SK-N-SH (cell line): ENCODE measurements around the gene MAP2. TPM values are rescaled to one million over a fixed set of nuclear protein-coding genes. Genes with fewer than 3 reads are reported as not detected.

Experiments
- CTCF ChIA-PET: fragments of 300-600, 350-600 bp; formaldehyde crosslinking; extraction: SDS; loops from one replicate; lab custom pipeline; 2021; lab: Yijun Ruan, JAX
- POLR2A ChIA-PET: fragments of 350-600 bp; sonication (Branson Sonifier 250); formaldehyde crosslinking; extraction: SDS; loops from one replicate; lab custom pipeline; 2020; ENCODE audit warnings: antibody characterized with exemption, inconsistent platforms; lab: Yijun Ruan, JAX
- DNase-seq: peaks from one replicate; pipeline ENCODE4 v3.0.0; 2012
- H2AFZ ChIP-seq: fragments of 200-600 bp; sonication (generic); 2 replicates; pipeline ENCODE4 v1.8.1; 2016; ENCODE audit warnings: antibody characterized with exemption, mild to moderate bottlenecking, low read depth
- H3F3A ChIP-seq: fragments of 200-600 bp; sonication (generic); replicated peaks from 2 replicates; pipeline ENCODE3; 2016; ENCODE audit warnings: antibody characterized with exemption, mild to moderate bottlenecking; ENCODE audit not compliant: insufficient read depth
- H3K27ac ChIP-seq, 2 experiments: fragments of 200-500 bp in 1 of 2; fragments of 200-600 bp in 1 of 2; sonication (Bioruptor generic) in 1 of 2; sonication (generic), shearing (Covaris generic) in 1 of 2; 2 replicates each; pipeline versions ENCODE4 v1.5.1 to v1.6.1; 2014 to 2016; ENCODE audit warnings: low read depth in 2 of 2, inconsistent platforms in 1 of 2, low read length in 1 of 2, mild to moderate bottlenecking in 1 of 2, mixed read lengths in 1 of 2
- H3K27me3 ChIP-seq: fragments of 200-600 bp; sonication (generic), shearing (Covaris generic); 2 replicates; pipeline ENCODE4 v1.6.1; 2016; ENCODE audit warnings: mixed run types; ENCODE audit not compliant: insufficient read depth
- H3K36me3 ChIP-seq, 2 experiments: fragments of 200-500 bp in 1 of 2; fragments of 200-600 bp in 1 of 2; sonication (Bioruptor generic) in 1 of 2; sonication (generic) in 1 of 2; replicated peaks in 1 of 2; 2 replicates each; pipeline versions ENCODE3 to v1.5.1; 2014 to 2016; ENCODE audit warnings: low read length in 1 of 2, mild to moderate bottlenecking in 1 of 2; ENCODE audit not compliant: insufficient read depth in 2 of 2, control insufficient read depth in 1 of 2
- H3K4me1 ChIP-seq, 2 experiments: fragments of 200-500 bp in 1 of 2; fragments of 200-600 bp in 1 of 2; sonication (Bioruptor generic) in 1 of 2; sonication (generic), shearing (Covaris generic) in 1 of 2; 2 replicates each; pipeline versions ENCODE4 v1.5.1 to v1.6.1; 2014 to 2016; ENCODE audit warnings: low read depth in 1 of 2, low read length in 1 of 2, mixed run types in 1 of 2; ENCODE audit not compliant: insufficient read depth in 2 of 2, control insufficient read depth in 1 of 2
- H3K4me2 ChIP-seq: fragments of 200-600 bp; sonication (generic), shearing (Covaris generic); 2 replicates; pipeline ENCODE4 v1.6.1; 2017; ENCODE audit warnings: mixed run types
- H3K4me3 ChIP-seq, 2 experiments: fragments of 200-500 bp in 1 of 2; fragments of 200-600 bp in 1 of 2; sonication (Bioruptor generic) in 1 of 2; sonication (generic), shearing (Covaris generic) in 1 of 2; 2 replicates each; pipeline versions ENCODE4 v1.5.1 to v1.8.1; 2014 to 2016; ENCODE audit warnings: low read depth in 2 of 2, inconsistent platforms in 1 of 2, low read length in 1 of 2, mild to moderate bottlenecking in 1 of 2, mixed read lengths in 1 of 2, moderate library complexity in 1 of 2
- H3K79me2 ChIP-seq: fragments of 200-600 bp; sonication (generic); 2 replicates; pipeline ENCODE4 v1.8.1; 2017; ENCODE audit warnings: mild to moderate bottlenecking; ENCODE audit not compliant: insufficient read depth
- H3K9ac ChIP-seq: fragments of 200-600 bp; sonication (generic); 2 replicates; pipeline ENCODE4 v1.6.1; 2017; ENCODE audit warnings: mixed run types
- H3K9me2 ChIP-seq: fragments of 200-600 bp; sonication (generic); 2 replicates; pipeline ENCODE4 v1.6.1; 2017; ENCODE audit warnings: mixed run types
- H3K9me3 ChIP-seq: fragments of 200-600 bp; sonication (generic); 2 replicates; pipeline ENCODE4 v1.6.1; 2017; ENCODE audit warnings: mixed run types, mild to moderate bottlenecking, moderate library complexity
- H4K20me1 ChIP-seq: fragments of 200-600 bp; sonication (generic); 2 replicates; pipeline ENCODE4 v1.6.1; 2017; ENCODE audit warnings: mild to moderate bottlenecking, mixed run types; ENCODE audit not compliant: insufficient read depth
- CHD2 ChIP-seq: fragments of 150-350 bp; IDR thresholded peaks from 2 replicates; pipeline ENCODE4 v1.6.1; 2018; ENCODE audit warnings: low read length; ENCODE audit not compliant: partially characterized antibody
- ELF1 ChIP-seq: IDR thresholded peaks from 2 replicates; pipeline ENCODE4 v1.4.0; 2012
- GABPA ChIP-seq: IDR thresholded peaks from 2 replicates; pipeline ENCODE4 v1.4.0; 2012; ENCODE audit warnings: low read depth, mild to moderate bottlenecking
- GATA2 ChIP-seq: sonication (generic); formaldehyde crosslinking; IDR thresholded peaks from 2 replicates; pipeline ENCODE4 v1.5.0; 2020; ENCODE audit warnings: mild to moderate bottlenecking, missing genetic modification reagents
- JUND ChIP-seq: IDR thresholded peaks from 2 replicates; pipeline ENCODE4 v1.4.0; 2012
- MEF2A ChIP-seq: IDR thresholded peaks from 2 replicates; pipeline ENCODE4 v1.4.0; 2012; ENCODE audit warnings: low read depth, borderline replicate concordance
- MXI1 ChIP-seq: IDR thresholded peaks from 2 replicates; pipeline ENCODE4 v1.6.1; 2012; ENCODE audit warnings: mild to moderate bottlenecking, low read depth, low read length, improper control_type of control experiment
- NFIC ChIP-seq: IDR thresholded peaks from 2 replicates; pipeline ENCODE4 v1.4.0; 2012; ENCODE audit warnings: borderline replicate concordance
- POLR2AphosphoS5 ChIP-seq: IDR thresholded peaks from 2 replicates; pipeline ENCODE4 v1.6.1; 2012; ENCODE audit warnings: low read depth, low read length
- RAD21 ChIP-seq: IDR thresholded peaks from 2 replicates; pipeline ENCODE4 v1.6.1; 2012; ENCODE audit warnings: mild to moderate bottlenecking, low read length
- RCOR1 ChIP-seq: fragments of 150-350 bp; IDR thresholded peaks from 2 replicates; pipeline ENCODE4 v1.6.1; 2017; ENCODE audit warnings: antibody characterized with exemption, low read length
- RFX5 ChIP-seq: IDR thresholded peaks from 2 replicates; pipeline ENCODE4 v1.6.1; 2012; ENCODE audit warnings: mild to moderate bottlenecking, improper control_type of control experiment, low read length
- WGBS: methylation state at CpG from one replicate; pipeline ENCODE4 v1.1.6; 2017; ENCODE audit warnings: low lambda C conversion rate; 5-methylcytosine and 5-hydroxymethylcytosine counted together
- polyA plus RNA-seq, 3 experiments: library from polyadenylated mRNA; depleted of rRNA; stranded (reverse); fragments of >200 nt; gene quantifications; 2 replicates each; pipeline ENCODE4 v1.2.3, GENCODE V29; 2012
- TF ChIP-seq, protein P1 (sequence below): fragments of 200-600 bp; sonication (generic); IDR thresholded peaks from 2 replicates; pipeline ENCODE4 v1.6.1; 2017; ENCODE audit warnings: antibody characterized with exemption, mild to moderate bottlenecking, moderate library complexity
- TF ChIP-seq, protein P2 (sequence below): IDR thresholded peaks from 2 replicates; pipeline ENCODE4 v1.6.1; 2012; ENCODE audit warnings: mild to moderate bottlenecking, low read depth, low read length, moderate library complexity
- TF ChIP-seq, protein P3 (sequence below): IDR thresholded peaks from 2 replicates; pipeline ENCODE4; 2012
- TF ChIP-seq, protein P4 (sequence below): IDR thresholded peaks from 2 replicates; pipeline ENCODE4 v1.4.0; 2012; ENCODE audit warnings: low read depth, borderline replicate concordance
- TF ChIP-seq, protein P5 (sequence below): IDR thresholded peaks from 2 replicates; pipeline ENCODE4 v1.4.0; 2012; ENCODE audit warnings: low read depth, borderline replicate concordance

MAP2 gene
- polyA plus RNA-seq, 1 of the 3 experiments (the other 2 are of a cell fraction) = 7.8 TPM

DNA sequence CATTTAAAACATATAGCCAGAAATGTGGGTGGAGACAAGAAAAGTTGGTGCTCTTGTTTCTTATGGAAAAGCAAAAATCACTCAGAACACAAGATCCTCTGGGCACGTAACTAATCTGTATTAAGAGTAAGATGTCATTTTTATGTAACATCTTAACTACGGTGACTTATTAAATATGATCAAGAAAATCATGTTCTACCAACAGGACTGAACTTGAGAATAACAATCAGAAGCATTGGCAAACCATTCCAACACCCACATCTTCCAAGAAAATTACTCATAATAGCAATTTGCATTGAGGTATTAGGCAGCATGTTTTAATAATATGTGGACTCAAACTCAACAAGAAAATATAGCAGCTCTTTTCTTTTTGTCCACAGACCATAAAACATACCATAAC is 21.6 kb downstream of the MAP2 start:
- no peak for DNase-seq
- Histone ChIP-seq H3K36me3 (no peaks in the 10 kb centered on the region), H3K27me3 (no peaks in the 10 kb centered on the region), H3K79me2 (no peaks in the 10 kb centered on the region), H3F3A (no peaks in the 10 kb centered on the region), H3K4me2 (no peak overlapping the region), H3K27ac (no peak overlapping the region), H3K4me3 (no peak overlapping the region), H4K20me1 (no peaks in the 10 kb centered on the region), H3K9me3 (no peaks in the 10 kb centered on the region), H2AFZ (no peak overlapping the region), H3K9me2 (no peaks in the 10 kb centered on the region; the same call in 1 of the 2 replicates), H3K9ac (no peak overlapping the region), H3K4me1 (peaks cover 0 to 14% of the 10 kb centered on the region in 2 experiments; a peak in 2 of 4 replicates)
- TF ChIP-seq, protein P1, sequence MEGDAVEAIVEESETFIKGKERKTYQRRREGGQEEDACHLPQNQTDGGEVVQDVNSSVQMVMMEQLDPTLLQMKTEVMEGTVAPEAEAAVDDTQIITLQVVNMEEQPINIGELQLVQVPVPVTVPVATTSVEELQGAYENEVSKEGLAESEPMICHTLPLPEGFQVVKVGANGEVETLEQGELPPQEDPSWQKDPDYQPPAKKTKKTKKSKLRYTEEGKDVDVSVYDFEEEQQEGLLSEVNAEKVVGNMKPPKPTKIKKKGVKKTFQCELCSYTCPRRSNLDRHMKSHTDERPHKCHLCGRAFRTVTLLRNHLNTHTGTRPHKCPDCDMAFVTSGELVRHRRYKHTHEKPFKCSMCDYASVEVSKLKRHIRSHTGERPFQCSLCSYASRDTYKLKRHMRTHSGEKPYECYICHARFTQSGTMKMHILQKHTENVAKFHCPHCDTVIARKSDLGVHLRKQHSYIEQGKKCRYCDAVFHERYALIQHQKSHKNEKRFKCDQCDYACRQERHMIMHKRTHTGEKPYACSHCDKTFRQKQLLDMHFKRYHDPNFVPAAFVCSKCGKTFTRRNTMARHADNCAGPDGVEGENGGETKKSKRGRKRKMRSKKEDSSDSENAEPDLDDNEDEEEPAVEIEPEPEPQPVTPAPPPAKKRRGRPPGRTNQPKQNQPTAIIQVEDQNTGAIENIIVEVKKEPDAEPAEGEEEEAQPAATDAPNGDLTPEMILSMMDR = no peak
- no peak for TF ChIP-seq GATA2 (CRISPR knock-in tag)
- TF ChIP-seq NFIC = no peak
- TF ChIP-seq, protein P2, sequence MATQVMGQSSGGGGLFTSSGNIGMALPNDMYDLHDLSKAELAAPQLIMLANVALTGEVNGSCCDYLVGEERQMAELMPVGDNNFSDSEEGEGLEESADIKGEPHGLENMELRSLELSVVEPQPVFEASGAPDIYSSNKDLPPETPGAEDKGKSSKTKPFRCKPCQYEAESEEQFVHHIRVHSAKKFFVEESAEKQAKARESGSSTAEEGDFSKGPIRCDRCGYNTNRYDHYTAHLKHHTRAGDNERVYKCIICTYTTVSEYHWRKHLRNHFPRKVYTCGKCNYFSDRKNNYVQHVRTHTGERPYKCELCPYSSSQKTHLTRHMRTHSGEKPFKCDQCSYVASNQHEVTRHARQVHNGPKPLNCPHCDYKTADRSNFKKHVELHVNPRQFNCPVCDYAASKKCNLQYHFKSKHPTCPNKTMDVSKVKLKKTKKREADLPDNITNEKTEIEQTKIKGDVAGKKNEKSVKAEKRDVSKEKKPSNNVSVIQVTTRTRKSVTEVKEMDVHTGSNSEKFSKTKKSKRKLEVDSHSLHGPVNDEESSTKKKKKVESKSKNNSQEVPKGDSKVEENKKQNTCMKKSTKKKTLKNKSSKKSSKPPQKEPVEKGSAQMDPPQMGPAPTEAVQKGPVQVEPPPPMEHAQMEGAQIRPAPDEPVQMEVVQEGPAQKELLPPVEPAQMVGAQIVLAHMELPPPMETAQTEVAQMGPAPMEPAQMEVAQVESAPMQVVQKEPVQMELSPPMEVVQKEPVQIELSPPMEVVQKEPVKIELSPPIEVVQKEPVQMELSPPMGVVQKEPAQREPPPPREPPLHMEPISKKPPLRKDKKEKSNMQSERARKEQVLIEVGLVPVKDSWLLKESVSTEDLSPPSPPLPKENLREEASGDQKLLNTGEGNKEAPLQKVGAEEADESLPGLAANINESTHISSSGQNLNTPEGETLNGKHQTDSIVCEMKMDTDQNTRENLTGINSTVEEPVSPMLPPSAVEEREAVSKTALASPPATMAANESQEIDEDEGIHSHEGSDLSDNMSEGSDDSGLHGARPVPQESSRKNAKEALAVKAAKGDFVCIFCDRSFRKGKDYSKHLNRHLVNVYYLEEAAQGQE = no peak
- TF ChIP-seq MXI1 = no peak
- no peak for TF ChIP-seq RFX5
- TF ChIP-seq, protein P3, sequence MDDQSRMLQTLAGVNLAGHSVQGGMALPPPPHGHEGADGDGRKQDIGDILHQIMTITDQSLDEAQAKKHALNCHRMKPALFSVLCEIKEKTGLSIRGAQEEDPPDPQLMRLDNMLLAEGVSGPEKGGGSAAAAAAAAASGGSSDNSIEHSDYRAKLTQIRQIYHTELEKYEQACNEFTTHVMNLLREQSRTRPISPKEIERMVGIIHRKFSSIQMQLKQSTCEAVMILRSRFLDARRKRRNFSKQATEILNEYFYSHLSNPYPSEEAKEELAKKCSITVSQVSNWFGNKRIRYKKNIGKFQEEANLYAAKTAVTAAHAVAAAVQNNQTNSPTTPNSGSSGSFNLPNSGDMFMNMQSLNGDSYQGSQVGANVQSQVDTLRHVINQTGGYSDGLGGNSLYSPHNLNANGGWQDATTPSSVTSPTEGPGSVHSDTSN = no peak
- TF ChIP-seq ELF1 = no peak
- TF ChIP-seq MEF2A = no peak
- TF ChIP-seq, protein P4, sequence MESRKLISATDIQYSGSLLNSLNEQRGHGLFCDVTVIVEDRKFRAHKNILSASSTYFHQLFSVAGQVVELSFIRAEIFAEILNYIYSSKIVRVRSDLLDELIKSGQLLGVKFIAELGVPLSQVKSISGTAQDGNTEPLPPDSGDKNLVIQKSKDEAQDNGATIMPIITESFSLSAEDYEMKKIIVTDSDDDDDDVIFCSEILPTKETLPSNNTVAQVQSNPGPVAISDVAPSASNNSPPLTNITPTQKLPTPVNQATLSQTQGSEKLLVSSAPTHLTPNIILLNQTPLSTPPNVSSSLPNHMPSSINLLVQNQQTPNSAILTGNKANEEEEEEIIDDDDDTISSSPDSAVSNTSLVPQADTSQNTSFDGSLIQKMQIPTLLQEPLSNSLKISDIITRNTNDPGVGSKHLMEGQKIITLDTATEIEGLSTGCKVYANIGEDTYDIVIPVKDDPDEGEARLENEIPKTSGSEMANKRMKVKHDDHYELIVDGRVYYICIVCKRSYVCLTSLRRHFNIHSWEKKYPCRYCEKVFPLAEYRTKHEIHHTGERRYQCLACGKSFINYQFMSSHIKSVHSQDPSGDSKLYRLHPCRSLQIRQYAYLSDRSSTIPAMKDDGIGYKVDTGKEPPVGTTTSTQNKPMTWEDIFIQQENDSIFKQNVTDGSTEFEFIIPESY = no peak
- no peak for TF ChIP-seq POLR2AphosphoS5
- no peak for TF ChIP-seq JUND
- TF ChIP-seq CHD2 = no peak
- TF ChIP-seq GABPA = no peak
- no peak for TF ChIP-seq RAD21
- TF ChIP-seq RCOR1 = no peak
- TF ChIP-seq, protein P5, sequence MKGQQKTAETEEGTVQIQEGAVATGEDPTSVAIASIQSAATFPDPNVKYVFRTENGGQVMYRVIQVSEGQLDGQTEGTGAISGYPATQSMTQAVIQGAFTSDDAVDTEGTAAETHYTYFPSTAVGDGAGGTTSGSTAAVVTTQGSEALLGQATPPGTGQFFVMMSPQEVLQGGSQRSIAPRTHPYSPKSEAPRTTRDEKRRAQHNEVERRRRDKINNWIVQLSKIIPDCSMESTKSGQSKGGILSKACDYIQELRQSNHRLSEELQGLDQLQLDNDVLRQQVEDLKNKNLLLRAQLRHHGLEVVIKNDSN = no peak
- ChIA-PET POLR2A (no interaction called here), CTCF (interaction anchor here (1.0 to 2.0 kb wide), 2 partner anchors 19 to 21 kb away, joined by 3 to 4 read pairs; no protein-coding TSS in a partner anchor)
- WGBS = 95% methylated on average over 2 of the region's 2 CpGs
